CD14-positive monocyte (primary cell): ENCODE measurements around the gene LUZP1. TPM values are rescaled to one million over a fixed set of nuclear protein-coding genes. Genes with fewer than 3 reads are reported as not detected.

Experiments
- DNase-seq, 3 donors: peaks; one replicate each; pipeline ENCODE4 v3.0.0-alpha.2; 2011 to 2022
- H2AFZ ChIP-seq: 2 replicates; pipeline ENCODE4 v1.6.0; 2012; ENCODE audit warnings: mild to moderate bottlenecking, low read depth, low read length, inconsistent platforms; ENCODE audit not compliant: insufficient read depth, poor library complexity, severe bottlenecking
- H3K27ac ChIP-seq, 2 donors: 1 replicate in 1 of 2; 2 replicates in 1 of 2; pipeline ENCODE4 v1.5.1; 2012 to 2013; ENCODE audit warnings: low read length in 2 of 2, control low read depth in 1 of 2, inconsistent platforms in 1 of 2, low read depth in 1 of 2, mild to moderate bottlenecking in 1 of 2
- H3K27me3 ChIP-seq, 2 donors: one replicate each; pipeline versions ENCODE4 v1.6.0 to v1.6.1; 2011 to 2013; ENCODE audit warnings: low read length in 2 of 2; ENCODE audit not compliant: control insufficient read depth in 2 of 2, insufficient read depth in 2 of 2
- H3K36me3 ChIP-seq, 2 donors: replicated peaks in 1 of 2; 1 replicate in 1 of 2; 2 replicates in 1 of 2; pipeline versions ENCODE4 v1.5.1 to v1.6.1; 2012 to 2013; ENCODE audit warnings: low read length in 2 of 2, control low read depth in 1 of 2, inconsistent platforms in 1 of 2, mild to moderate bottlenecking in 1 of 2; ENCODE audit not compliant: insufficient read depth in 2 of 2, control insufficient read depth in 1 of 2
- H3K4me1 ChIP-seq, 2 donors: 1 replicate in 1 of 2; 2 replicates in 1 of 2; pipeline versions ENCODE4 v1.5.1 to v1.6.1; 2012 to 2013; ENCODE audit warnings: low read length in 2 of 2, control low read depth in 1 of 2, inconsistent platforms in 1 of 2, mild to moderate bottlenecking in 1 of 2, moderate library complexity in 1 of 2; ENCODE audit not compliant: insufficient read depth in 2 of 2, control insufficient read depth in 1 of 2
- H3K4me2 ChIP-seq: replicated peaks from 2 replicates; pipeline ENCODE3; 2012; ENCODE audit warnings: low read length, moderate library complexity, mild to moderate bottlenecking; ENCODE audit not compliant: poor library complexity, severe bottlenecking; ENCODE audit errors: extremely low read depth
- H3K4me3 ChIP-seq, 3 experiments: fragments of 200-600 bp in 1 of 3; sonication (generic) in 1 of 3; replicated peaks in 1 of 3; 1 replicate in 2 of 3; 2 replicates in 1 of 3; pipeline ENCODE4 v1.5.1; 2011 to 2013; ENCODE audit warnings: low read length in 3 of 3, mild to moderate bottlenecking in 3 of 3, control low read depth in 2 of 3, low read depth in 2 of 3, inconsistent platforms in 1 of 3, moderate library complexity in 1 of 3
- H3K79me2 ChIP-seq: 2 replicates; pipeline ENCODE4 v1.6.0; 2012; ENCODE audit warnings: mild to moderate bottlenecking, control low read depth, inconsistent platforms, low read length, moderate library complexity; ENCODE audit not compliant: insufficient read depth
- H3K9ac ChIP-seq: 2 replicates; pipeline ENCODE4 v1.6.0; 2017; ENCODE audit warnings: low read length, mild to moderate bottlenecking; ENCODE audit not compliant: insufficient read depth, poor library complexity, severe bottlenecking
- H3K9me3 ChIP-seq, 2 donors: replicated peaks in 1 of 2; 1 replicate in 1 of 2; 2 replicates in 1 of 2; pipeline versions ENCODE4 v1.5.1 to v1.6.1; 2012 to 2013; ENCODE audit warnings: low read length in 2 of 2, control low read depth in 1 of 2; ENCODE audit not compliant: control insufficient read depth in 1 of 2, insufficient read depth in 1 of 2
- H4K20me1 ChIP-seq: 2 replicates; pipeline ENCODE4 v1.6.0; 2012; ENCODE audit warnings: mild to moderate bottlenecking, low read length, control low read depth, moderate library complexity; ENCODE audit not compliant: insufficient read depth
- H3K27ac Mint-ChIP-seq, 7 donors: one replicate each; pipeline ENCODE4 v1.8.0; 2020; ENCODE audit warnings: mild to moderate bottlenecking in 7 of 7, mixed read lengths in 7 of 7, moderate library complexity in 6 of 7, inconsistent platforms in 2 of 7
- H3K27me3 Mint-ChIP-seq, 3 donors: one replicate each; pipeline ENCODE4 v1.8.0; 2021 to 2022; ENCODE audit warnings: low read depth in 3 of 3, mild to moderate bottlenecking in 3 of 3, mixed read lengths in 3 of 3, moderate library complexity in 3 of 3, inconsistent platforms in 1 of 3
- H3K36me3 Mint-ChIP-seq, 2 donors: one replicate each; pipeline ENCODE4 v1.8.0; 2020; ENCODE audit warnings: mixed read lengths in 2 of 2, inconsistent platforms in 1 of 2, mild to moderate bottlenecking in 1 of 2
- H3K4me1 Mint-ChIP-seq: one replicate; pipeline ENCODE4 v1.8.0; 2020; ENCODE audit warnings: mild to moderate bottlenecking, mixed read lengths
- H3K4me3 Mint-ChIP-seq, 2 donors: one replicate each; pipeline ENCODE4 v1.8.0; 2020; ENCODE audit warnings: mild to moderate bottlenecking in 2 of 2, mixed read lengths in 2 of 2, moderate library complexity in 1 of 2
- H3K9me3 Mint-ChIP-seq, 7 donors: one replicate each; pipeline ENCODE4 v1.8.0; 2020 to 2022; ENCODE audit warnings: mixed read lengths in 7 of 7, mild to moderate bottlenecking in 6 of 7, moderate library complexity in 6 of 7, inconsistent platforms in 2 of 7
- WGBS: methylation state at CpG from one replicate; pipeline ENCODE4 v1.1.5; 2013; ENCODE audit warnings: missing lambda C conversion rate; ENCODE audit not compliant: insufficient coverage; 5-methylcytosine and 5-hydroxymethylcytosine counted together
- intact Hi-C, 2 donors: fragments of 100-400 bp; cut with micrococcal nuclease; formaldehyde crosslinking; loops; one replicate each; pipeline versions ENCODE4 v1.15.0 to v1.15.1; 2023
- polyA plus RNA-seq, 3 donors: library from polyadenylated mRNA; depleted of rRNA in 1 of 3; unstranded in 2 of 3; stranded (reverse) in 1 of 3; fragments of 300-500 nt in 2 of 3; fragments of >200 nt in 1 of 3; fragmentation: Illumina TruSeq in 2 of 3; gene quantifications; 1 replicate in 2 of 3; 2 replicates in 1 of 3; pipeline ENCODE4 v1.2.3, GENCODE V29; 2012 to 2021
- TF ChIP-seq, protein P1 (sequence below): fragments of 200-600 bp; IDR thresholded peaks from one replicate; pipeline ENCODE4 v1.8.0; 2022; ENCODE audit warnings: antibody characterized with exemption, mild to moderate bottlenecking

The LUZP1 gene
- polyA plus RNA-seq, 3 donors: 4.4 to 8.7 (median 5.8) TPM

DNA sequence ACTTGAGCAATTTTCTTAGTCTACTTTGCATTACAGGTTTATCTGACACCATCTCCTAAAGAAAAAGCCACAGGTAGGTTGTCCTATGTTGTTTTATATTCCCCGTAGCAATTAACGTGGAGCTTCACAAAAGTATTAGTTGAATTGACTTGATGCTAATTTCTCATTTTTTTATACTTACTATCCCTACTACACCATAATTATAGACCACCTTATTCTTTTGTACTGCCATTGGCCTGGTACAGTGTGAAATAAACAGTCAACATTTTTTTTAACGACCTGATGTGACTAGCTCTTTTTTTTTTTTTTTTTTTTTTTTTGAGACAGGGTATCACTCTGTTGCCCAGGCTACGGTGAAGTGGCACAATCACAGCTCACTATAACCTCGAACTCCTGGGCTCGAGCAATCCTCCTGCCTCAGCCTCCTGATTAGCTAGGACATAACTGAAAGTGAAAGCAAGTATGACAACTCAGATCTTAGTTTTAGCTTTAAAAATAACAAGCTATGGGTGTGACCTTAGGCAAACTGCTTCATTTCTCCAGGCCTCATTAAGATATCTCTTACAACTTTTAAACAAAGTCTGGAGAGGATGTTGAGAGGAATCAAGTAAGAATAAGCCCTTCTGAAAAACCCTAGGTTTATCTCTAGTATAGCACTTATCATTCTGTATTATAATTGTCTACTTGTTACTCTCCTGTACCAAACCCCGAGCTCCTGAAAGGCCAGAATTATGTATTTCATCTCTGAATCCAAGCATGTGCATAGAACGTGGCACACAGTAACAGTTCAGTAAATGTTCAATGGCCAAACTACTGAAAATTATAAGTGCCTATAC, 49.5 kb downstream of the LUZP1 start:
- Mint-ChIP-seq H3K4me3 (peak overlapping the region in 1 of 2 donors; percentile 53), H3K9me3 (no peaks in the 10 kb centered on the region), H3K27me3 (no peaks in the 10 kb centered on the region), H3K36me3 (no peaks in the 10 kb centered on the region), H3K4me1 (peaks cover 43% of the 10 kb centered on the region), H3K27ac (peak overlapping the region in 5 of 7 donors; percentile 8 to 64 (median 48))
- Histone ChIP-seq H3K27ac (peak overlapping the region in 1 of 2 donors; percentile 61), H3K79me2 (peaks cover 23% of the 10 kb centered on the region), H3K4me3 (peak overlapping the region in 2 of 3 experiments; percentile 23 to 57), H4K20me1 (peaks cover 38% of the 10 kb centered on the region), H3K9me3 (no peaks in the 10 kb centered on the region), H2AFZ (peak overlapping the region; percentile 49), H3K27me3 (no peaks in the 10 kb centered on the region), H3K36me3 (no peaks in the 10 kb centered on the region), H3K4me1 (peaks cover 12 to 35% of the 10 kb centered on the region in 2 donors), H3K9ac (peak overlapping the region; percentile 19), H3K4me2 (peak overlapping the region; percentile 61)
- intact Hi-C loops: no loop called here
- no peak for DNase-seq
- no CpG with 5 or more reads among the region's 8 CpGs for WGBS
- TF ChIP-seq, protein P1, sequence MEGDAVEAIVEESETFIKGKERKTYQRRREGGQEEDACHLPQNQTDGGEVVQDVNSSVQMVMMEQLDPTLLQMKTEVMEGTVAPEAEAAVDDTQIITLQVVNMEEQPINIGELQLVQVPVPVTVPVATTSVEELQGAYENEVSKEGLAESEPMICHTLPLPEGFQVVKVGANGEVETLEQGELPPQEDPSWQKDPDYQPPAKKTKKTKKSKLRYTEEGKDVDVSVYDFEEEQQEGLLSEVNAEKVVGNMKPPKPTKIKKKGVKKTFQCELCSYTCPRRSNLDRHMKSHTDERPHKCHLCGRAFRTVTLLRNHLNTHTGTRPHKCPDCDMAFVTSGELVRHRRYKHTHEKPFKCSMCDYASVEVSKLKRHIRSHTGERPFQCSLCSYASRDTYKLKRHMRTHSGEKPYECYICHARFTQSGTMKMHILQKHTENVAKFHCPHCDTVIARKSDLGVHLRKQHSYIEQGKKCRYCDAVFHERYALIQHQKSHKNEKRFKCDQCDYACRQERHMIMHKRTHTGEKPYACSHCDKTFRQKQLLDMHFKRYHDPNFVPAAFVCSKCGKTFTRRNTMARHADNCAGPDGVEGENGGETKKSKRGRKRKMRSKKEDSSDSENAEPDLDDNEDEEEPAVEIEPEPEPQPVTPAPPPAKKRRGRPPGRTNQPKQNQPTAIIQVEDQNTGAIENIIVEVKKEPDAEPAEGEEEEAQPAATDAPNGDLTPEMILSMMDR: no peak

DNA sequence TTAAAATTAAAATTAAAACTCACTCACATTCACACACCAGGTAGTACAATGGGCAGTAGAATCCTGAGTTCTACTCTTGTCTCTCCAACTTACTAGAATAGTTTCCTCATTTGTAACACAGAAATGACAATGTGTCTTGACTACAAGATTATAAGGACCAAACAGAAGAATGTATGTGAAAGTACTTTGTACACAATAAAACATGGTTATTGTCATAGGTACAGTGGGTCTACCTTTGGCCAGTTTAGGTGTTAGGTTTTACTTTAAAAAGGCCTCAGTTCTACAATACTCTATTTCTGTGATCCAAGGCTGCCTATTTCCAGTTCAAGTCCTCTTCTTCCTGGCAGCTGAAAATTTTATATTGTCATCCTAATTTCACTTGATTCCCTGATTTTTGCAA, 50.2 kb downstream of the LUZP1 start:
- Mint-ChIP-seq H3K36me3 (no peaks in the 10 kb centered on the region), H3K27ac (no peak overlapping the region), H3K4me1 (peaks cover 48% of the 10 kb centered on the region), H3K9me3 (no peaks in the 10 kb centered on the region), H3K27me3 (no peaks in the 10 kb centered on the region), H3K4me3 (no peak overlapping the region)
- Histone ChIP-seq H2AFZ (no peak overlapping the region), H3K4me1 (peaks cover 13 to 42% of the 10 kb centered on the region in 2 donors), H3K27ac (no peak overlapping the region), H3K79me2 (peaks cover 24% of the 10 kb centered on the region), H3K36me3 (no peaks in the 10 kb centered on the region), H3K9me3 (no peaks in the 10 kb centered on the region), H3K4me2 (no peak overlapping the region), H3K9ac (no peak overlapping the region), H4K20me1 (peaks cover 32% of the 10 kb centered on the region), H3K27me3 (no peaks in the 10 kb centered on the region), H3K4me3 (no peak overlapping the region)
- intact Hi-C loops: no loop called here
- DNase-seq: no peak
- TF ChIP-seq, protein P1: no peak
